GM12878 (cell line): ENCODE data around the gene SAXO1.

Experiments
- ATF7 ChIP-seq: fragments of 450-650 bp; IDR thresholded peaks from 2 replicates; pipeline ENCODE4 v1.6.1; 2016; ENCODE audit warnings: low read depth, mild to moderate bottlenecking
- BCL3 ChIP-seq: IDR thresholded peaks from 2 replicates; pipeline ENCODE4 v1.6.1; 2011; ENCODE audit warnings: borderline replicate concordance, low read depth, mild to moderate bottlenecking, moderate library complexity, low read length; ENCODE audit not compliant: insufficient read depth, poor library complexity, severe bottlenecking
- CTCF ChIP-seq, 3 experiments: IDR thresholded peaks in 2 of 3; conservative IDR thresholded peaks in 1 of 3; 2 replicates each; pipeline ENCODE4 v1.5.1; 2011; ENCODE audit warnings: low read depth in 3 of 3, low read length in 3 of 3, mild to moderate bottlenecking in 3 of 3, control low read depth in 2 of 3, moderate library complexity in 2 of 3, inconsistent platforms in 1 of 3, mixed read lengths in 1 of 3; ENCODE audit not compliant: control insufficient read depth in 2 of 3, insufficient read depth in 1 of 3; ENCODE audit errors: extremely low read depth in 1 of 3
- E4F1 ChIP-seq: fragments of 450-650 bp; IDR thresholded peaks from 2 replicates; pipeline ENCODE4 v1.6.1; 2018; ENCODE audit warnings: borderline replicate concordance, mild to moderate bottlenecking; ENCODE audit not compliant: partially characterized antibody
- ETV6 ChIP-seq, 2 experiments: fragments of 450-650 bp in 1 of 2; IDR thresholded peaks in 1 of 2; conservative IDR thresholded peaks in 1 of 2; 2 replicates each; pipeline ENCODE4 v1.6.1; 2014; ENCODE audit warnings: antibody characterized with exemption in 1 of 2, borderline replicate concordance in 1 of 2, low read depth in 1 of 2, mild to moderate bottlenecking in 1 of 2, moderate library complexity in 1 of 2
- EZH2 ChIP-seq: IDR thresholded peaks from 2 replicates; pipeline ENCODE4 v1.6.1; 2012; ENCODE audit warnings: low read depth, mild to moderate bottlenecking, control low read depth, inconsistent platforms, low read length, borderline replicate concordance; ENCODE audit not compliant: control insufficient read depth
- NR2C2 ChIP-seq: IDR thresholded peaks from 2 replicates; pipeline ENCODE4 v1.6.1; 2011; ENCODE audit warnings: borderline replicate concordance, low read depth; ENCODE audit not compliant: control insufficient read depth, insufficient read length
- SIN3A ChIP-seq: IDR thresholded peaks from 2 replicates; pipeline ENCODE4 v1.6.1; 2012; ENCODE audit warnings: low read depth, low read length, improper control_type of control experiment

GRCh38 chr9:18997151-18997550 is 35.9 kb downstream of the SAXO1 start:
- TF ChIP-seq BCL3 (no peak), NR2C2 (no peak), CTCF (IDR thresholded peaks at IDR 0.05 in 2 of 3, conservative IDR thresholded peaks at IDR 0.05 in 1 of 3; ENCODE audit: control insufficient read depth in 2 of 3, extremely low read depth in 1 of 3, insufficient read depth in 1 of 3, low read depth in 3 of 3, low read length in 3 of 3) (no peak), ATF7 (no peak), EZH2 (no peak), SIN3A (no peak), ETV6 (conservative IDR thresholded peaks at IDR 0.05 in 1 of 2, IDR thresholded peaks at IDR 0.05 in 1 of 2; ENCODE audit: borderline replicate concordance in 1 of 2, low read depth in 1 of 2) (no peak), E4F1 (no peak)
